ENCODE data around the gene ZNF534. TPM values are rescaled to one million over a fixed set of nuclear protein-coding genes. Genes with fewer than 3 reads are reported as not detected.

Gene ZNF534
- total RNA-seq (2021; fragmentation: NEBNext Ultra II Directional; extraction: Animal tissue kit (Norgen Biotek cat#: 25700)) (not detected in 2 replicates), polyA plus RNA-seq (2011; rRNA removed) (not detected in 2 replicates), polyA minus RNA-seq (2011; rRNA and poly(A)+ RNA removed) (not detected in 2 replicates)
- 0.03 TPM for polyA plus RNA-seq (2011; cell fraction: cytosol; rRNA removed)
- polyA plus RNA-seq (2011; cell fraction: nucleus; rRNA removed): 0.07 TPM
- polyA plus RNA-seq (2012, experiment 1 of 2): not detected in 4 replicates
- not detected for polyA plus RNA-seq (2012, experiment 2 of 2)
- polyA plus RNA-seq (2013, experiment 1 of 2): 0.08 TPM
- 0.06 TPM for polyA plus RNA-seq (2013, experiment 2 of 2)
- not detected for polyA minus RNA-seq (2011; cell fraction: cytosol; rRNA and poly(A)+ RNA removed)
- polyA minus RNA-seq (2011; cell fraction: nucleus; rRNA and poly(A)+ RNA removed): not detected
- long read RNA-seq, experiment 1: 0 reads
- long read RNA-seq, experiment 2: 0 reads

- no peak within 1 kb of the TSS for H2AFZ ChIP-seq (ENCODE audit: low read length)
- WGBS, 2 experiments (ENCODE audit: extremely low coverage in 1 of 2, insufficient coverage in 1 of 2, insufficient read length in 1 of 2, insufficient replicate concordance in 2 of 2, low coverage in 1 of 2, low lambda C conversion rate in 2 of 2, missing lambda C conversion rate in 1 of 2): 98% methylated on average over 21 of the region's 27 CpGs; no CpG with 5 or more reads in 1 of the 2 experiments
- no peaks in the 10 kb centered on the region for H3K23me2 ChIP-seq (ENCODE audit: low read depth, low read length)
- H2BK12ac ChIP-seq (ENCODE audit: low read depth, low read length): no peak within 1 kb of the TSS
- H3K9me3 ChIP-seq (ENCODE audit: insufficient read depth in 2 of 2, low read depth in 1 of 2, low read length in 1 of 2): peaks cover 34 to 62% of the 10 kb centered on the region in 2 experiments
- no peak within 1 kb of the TSS for H4K91ac ChIP-seq (replicated peaks; ENCODE audit: insufficient read length, low read length)
- H3K27ac ChIP-seq (ENCODE audit: low read depth, low read length): no peak within 1 kb of the TSS
- no peak within 1 kb of the TSS for H2BK120ac ChIP-seq (replicated peaks; ENCODE audit: low read depth, low read length)
- no peak within 1 kb of the TSS for H2BK15ac ChIP-seq (ENCODE audit: low read length)
- DNase-seq (ENCODE audit: low read depth in 1 of 2, low spot score in 2 of 2) (no peak), FAIRE-seq (no peak)
- H2BK20ac ChIP-seq (ENCODE audit: low read length): no peak within 1 kb of the TSS
- H3K23ac ChIP-seq (ENCODE audit: insufficient read length): no peak within 1 kb of the TSS
- H4K5ac ChIP-seq (ENCODE audit: insufficient read length, low read depth, low read length): no peak within 1 kb of the TSS
- H3K4me3 ChIP-seq (ENCODE audit: extremely low read depth in 1 of 4, insufficient read depth in 2 of 4, low read depth in 3 of 4, low read length in 4 of 4): no peak within 1 kb of the TSS
- no peak for TF ChIP-seq EGR1 (IDR thresholded peaks at IDR 0.05; ENCODE audit: borderline replicate concordance, low read depth, low read length)
- no peak for TF ChIP-seq YY1 (IDR thresholded peaks at IDR 0.05; ENCODE audit: low read depth, low read length)
- TF ChIP-seq ATF3 (IDR thresholded peaks at IDR 0.05; ENCODE audit: insufficient read depth, low read depth, low read length): no peak
- no peak for TF ChIP-seq MAFK (IDR thresholded peaks at IDR 0.05; ENCODE audit: low read depth, low read length)
- no peak for TF ChIP-seq SAP30 (IDR thresholded peaks at IDR 0.05; ENCODE audit: insufficient read depth, insufficient replicate concordance, low read length)
- H2AK5ac ChIP-seq (ENCODE audit: low read depth, low read length): no peak within 1 kb of the TSS
- H3K56ac ChIP-seq (replicated peaks; ENCODE audit: insufficient read length, low read depth, low read length): no peak within 1 kb of the TSS
- H4K20me1 ChIP-seq (replicated peaks in 1 of 2; ENCODE audit: control insufficient read depth in 1 of 2, insufficient read depth in 2 of 2, low read length in 2 of 2): no peaks in the 10 kb centered on the region
- no peaks in the 10 kb centered on the region for H3K27me3 ChIP-seq (replicated peaks in 1 of 4; ENCODE audit: control insufficient read depth in 3 of 4, extremely low read depth in 1 of 4, insufficient read depth in 3 of 4, low read length in 3 of 4)
- H3K4me2 ChIP-seq (ENCODE audit: insufficient read depth in 1 of 2, low read depth in 2 of 2, low read length in 2 of 2): no peak within 1 kb of the TSS
- H3K4ac ChIP-seq (replicated peaks; ENCODE audit: insufficient read length, low read depth, low read length): no peak within 1 kb of the TSS
- no peak within 1 kb of the TSS for H2BK5ac ChIP-seq (ENCODE audit: low read depth, low read length)
- no peak within 1 kb of the TSS for H4K8ac ChIP-seq (ENCODE audit: extremely low read depth, insufficient read depth, low read length)
- H3K9ac ChIP-seq (replicated peaks in 1 of 4; ENCODE audit: extremely low read depth in 1 of 4, low read depth in 3 of 4, low read length in 3 of 4): no peak within 1 kb of the TSS
- H3K14ac ChIP-seq (ENCODE audit: insufficient read length): no peak within 1 kb of the TSS
- CTCF ChIA-PET (ENCODE audit: partially characterized antibody): no interaction called here
- no peaks in the 10 kb centered on the region for H3K4me1 ChIP-seq (replicated peaks in 1 of 4; ENCODE audit: control insufficient read depth in 3 of 4, insufficient read depth in 4 of 4, low read length in 3 of 4)
- POLR2A ChIA-PET (ENCODE audit: partially characterized antibody): no interaction called here
- no peaks in the 10 kb centered on the region for H3K79me2 ChIP-seq (ENCODE audit: control insufficient read depth in 1 of 2, insufficient read depth in 2 of 2, low read length in 2 of 2)
- no peaks in the 10 kb centered on the region for H3K36me3 ChIP-seq (ENCODE audit: control insufficient read depth in 2 of 4, insufficient read depth in 4 of 4, low read length in 3 of 4)
- no peak within 1 kb of the TSS for H3K18ac ChIP-seq (ENCODE audit: extremely low read depth, low read length)
- no peaks in the 10 kb centered on the region for H3K79me1 ChIP-seq (ENCODE audit: low read depth, low read length)
Measured at GRCh38 chr19:52428937-52429336, at the start of gene ZNF534. Gene ZNF534, plus strand, starts transcription at chr19:52429148. Its CDS starts 2,327 bp downstream, at chr19:52431475.

Data from H1 (cell line).